GM12878 (cell line): ENCODE data around the gene ANAPC7. TPM values are rescaled to one million over a fixed set of nuclear protein-coding genes. Genes with fewer than 3 reads are reported as not detected.

Source experiments
- BCLAF1 ChIP-seq: fragments of 450-650 bp; IDR thresholded peaks from 2 replicates; pipeline ENCODE4 v1.6.1; 2017; ENCODE audit warnings: antibody characterized with exemption, mild to moderate bottlenecking, moderate library complexity
- CREM ChIP-seq: IDR thresholded peaks from 2 replicates; pipeline ENCODE4 v1.6.1; 2014; ENCODE audit warnings: antibody characterized with exemption, low read depth
- CUX1 ChIP-seq: IDR thresholded peaks from 2 replicates; pipeline ENCODE4 v1.6.1; 2012; ENCODE audit warnings: improper control_type of control experiment, low read depth, low read length; ENCODE audit not compliant: insufficient replicate concordance
- EED ChIP-seq: sonication (generic); IDR thresholded peaks from 2 replicates; pipeline ENCODE4 v1.6.1; 2016; ENCODE audit warnings: antibody characterized with exemption, low read depth
- FOXK2 ChIP-seq: fragments of 450-650 bp; IDR thresholded peaks from 2 replicates; pipeline ENCODE4 v1.6.1; 2017; ENCODE audit warnings: mild to moderate bottlenecking, moderate library complexity
- NR2F1 ChIP-seq: fragments of 450-650 bp; conservative IDR thresholded peaks from 2 replicates; pipeline ENCODE4 v1.6.1; 2017; ENCODE audit warnings: mild to moderate bottlenecking
- RAD21 ChIP-seq: IDR thresholded peaks from 2 replicates; pipeline ENCODE4 v1.6.1; 2011; ENCODE audit warnings: mild to moderate bottlenecking, low read depth, low read length, moderate library complexity; ENCODE audit not compliant: insufficient read depth
- RB1 ChIP-seq: fragments of 450-650 bp; formaldehyde crosslinking; IDR thresholded peaks from 2 replicates; pipeline ENCODE4 v1.6.1; 2017; ENCODE audit warnings: mild to moderate bottlenecking, borderline replicate concordance
- SMC3 ChIP-seq: IDR thresholded peaks from 2 replicates; pipeline ENCODE4 v1.6.1; 2011; ENCODE audit warnings: low read length, improper control_type of control experiment, borderline replicate concordance
- SREBF2 ChIP-seq: IDR thresholded peaks from 2 replicates; pipeline ENCODE4 v1.6.1; 2012; ENCODE audit warnings: mild to moderate bottlenecking, low read length
- SRF ChIP-seq, 2 experiments: IDR thresholded peaks; 2 replicates each; pipeline ENCODE4 v1.6.1; 2011; ENCODE audit warnings: low read depth in 2 of 2, low read length in 2 of 2, mild to moderate bottlenecking in 1 of 2, moderate library complexity in 1 of 2
- TCF12 ChIP-seq: IDR thresholded peaks from 2 replicates; pipeline ENCODE4 v1.6.1; 2011; ENCODE audit warnings: low read depth, mild to moderate bottlenecking, low read length
- TCF7 ChIP-seq: IDR thresholded peaks from 2 replicates; pipeline ENCODE4 v1.6.1; 2014; ENCODE audit warnings: antibody characterized with exemption, borderline replicate concordance
- WRNIP1 ChIP-seq: IDR thresholded peaks from 2 replicates; pipeline ENCODE4 v1.6.1; 2011; ENCODE audit warnings: low read depth, low read length, improper control_type of control experiment, borderline replicate concordance
- YY1 ChIP-seq: IDR thresholded peaks from 2 replicates; pipeline ENCODE4 v1.6.1; 2011; ENCODE audit warnings: low read depth, mild to moderate bottlenecking, low read length
- ZBED1 ChIP-seq: IDR thresholded peaks from 2 replicates; pipeline ENCODE4 v1.6.1; 2016; ENCODE audit warnings: borderline replicate concordance
- ZNF217 ChIP-seq: fragments of 450-650 bp; IDR thresholded peaks from 2 replicates; pipeline ENCODE4 v1.6.1; 2017; ENCODE audit warnings: antibody characterized with exemption, mild to moderate bottlenecking
- ZNF384 ChIP-seq: IDR thresholded peaks from 2 replicates; pipeline ENCODE4 v1.6.1; 2012; ENCODE audit warnings: low read depth, mild to moderate bottlenecking, low read length, improper control_type of control experiment, borderline replicate concordance
- polyA plus RNA-seq, 11 experiments: library from polyadenylated mRNA; depleted of rRNA in 4 of 11; unstranded in 6 of 11; stranded (reverse) in 5 of 11; fragments of >200 nt; fragmentation: Nextera tagmentation in 4 of 11; fragmentation: Illumina TruSeq in 1 of 11; extraction: Ambion mirVana in 4 of 11; extraction: Trizol in 1 of 11; gene quantifications; 1 replicate in 1 of 11; 2 replicates in 10 of 11; pipeline versions ENCODE4 v1.2.1 to v1.2.3, GENCODE V29; 2011 to 2016; ENCODE audit warnings: inconsistent platforms in 2 of 11, missing spikeins in 2 of 11, low read depth in 1 of 11
- total RNA-seq, 4 experiments: library from RNA; depleted of rRNA in 3 of 4; stranded (reverse); fragments of >200 nt in 3 of 4; fragmentation: Illumina TruSeq in 1 of 4; extraction: Trizol in 1 of 4; gene quantifications; 2 replicates each; pipeline versions ENCODE4 v1.2.1 to v1.2.3, GENCODE V29; 2013 to 2021
- TF ChIP-seq, protein P1 (sequence below): IDR thresholded peaks from 2 replicates; pipeline ENCODE4 v1.6.1; 2012; ENCODE audit warnings: mild to moderate bottlenecking, low read depth, low read length

ANAPC7 gene
- total and polyA plus RNA-seq, 10 of the 15 experiments (the other 5 are each of a cell fraction or from before 2014, with no cell fraction given): 24.5 to 77.9 (median 58.6) TPM

DNA sequence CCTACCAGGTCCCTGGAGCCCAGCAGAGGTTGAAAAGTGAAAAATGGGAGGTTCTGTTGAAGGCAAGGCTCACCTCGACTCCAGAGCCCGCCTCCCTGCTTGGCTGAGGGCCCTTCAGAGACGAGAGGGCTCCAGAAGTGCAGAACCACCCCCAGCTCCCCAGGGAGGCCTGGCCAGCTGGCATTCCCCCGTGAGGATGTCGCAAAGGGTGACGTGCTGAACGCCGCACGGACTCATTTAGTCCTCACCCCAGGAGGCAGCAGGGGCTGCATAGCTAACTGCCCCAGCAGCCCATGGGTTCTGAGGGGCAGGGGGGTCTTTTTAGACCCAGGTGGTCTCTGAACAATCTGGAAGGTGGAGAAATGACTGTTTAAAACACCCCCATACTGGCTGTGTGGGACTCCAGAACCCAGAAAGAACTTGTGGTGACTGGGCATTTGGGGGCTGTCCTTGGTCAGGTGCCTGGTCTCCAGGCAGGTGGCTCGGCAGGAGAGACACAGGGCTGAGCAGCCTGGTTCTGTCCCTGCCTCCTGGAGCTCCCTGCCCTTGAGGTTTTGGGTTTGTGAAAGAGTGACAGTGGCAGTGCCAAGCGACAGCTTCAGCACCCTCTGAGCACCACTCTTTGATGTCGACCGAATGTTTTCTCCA is 32.0 kb downstream of the ANAPC7 start (continued):
- TF ChIP-seq, protein P1, sequence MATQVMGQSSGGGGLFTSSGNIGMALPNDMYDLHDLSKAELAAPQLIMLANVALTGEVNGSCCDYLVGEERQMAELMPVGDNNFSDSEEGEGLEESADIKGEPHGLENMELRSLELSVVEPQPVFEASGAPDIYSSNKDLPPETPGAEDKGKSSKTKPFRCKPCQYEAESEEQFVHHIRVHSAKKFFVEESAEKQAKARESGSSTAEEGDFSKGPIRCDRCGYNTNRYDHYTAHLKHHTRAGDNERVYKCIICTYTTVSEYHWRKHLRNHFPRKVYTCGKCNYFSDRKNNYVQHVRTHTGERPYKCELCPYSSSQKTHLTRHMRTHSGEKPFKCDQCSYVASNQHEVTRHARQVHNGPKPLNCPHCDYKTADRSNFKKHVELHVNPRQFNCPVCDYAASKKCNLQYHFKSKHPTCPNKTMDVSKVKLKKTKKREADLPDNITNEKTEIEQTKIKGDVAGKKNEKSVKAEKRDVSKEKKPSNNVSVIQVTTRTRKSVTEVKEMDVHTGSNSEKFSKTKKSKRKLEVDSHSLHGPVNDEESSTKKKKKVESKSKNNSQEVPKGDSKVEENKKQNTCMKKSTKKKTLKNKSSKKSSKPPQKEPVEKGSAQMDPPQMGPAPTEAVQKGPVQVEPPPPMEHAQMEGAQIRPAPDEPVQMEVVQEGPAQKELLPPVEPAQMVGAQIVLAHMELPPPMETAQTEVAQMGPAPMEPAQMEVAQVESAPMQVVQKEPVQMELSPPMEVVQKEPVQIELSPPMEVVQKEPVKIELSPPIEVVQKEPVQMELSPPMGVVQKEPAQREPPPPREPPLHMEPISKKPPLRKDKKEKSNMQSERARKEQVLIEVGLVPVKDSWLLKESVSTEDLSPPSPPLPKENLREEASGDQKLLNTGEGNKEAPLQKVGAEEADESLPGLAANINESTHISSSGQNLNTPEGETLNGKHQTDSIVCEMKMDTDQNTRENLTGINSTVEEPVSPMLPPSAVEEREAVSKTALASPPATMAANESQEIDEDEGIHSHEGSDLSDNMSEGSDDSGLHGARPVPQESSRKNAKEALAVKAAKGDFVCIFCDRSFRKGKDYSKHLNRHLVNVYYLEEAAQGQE: no peak
- TF ChIP-seq RB1: 0 out of 2 replicates have a peak, but pooled peaks have one; percentile 74
- TF ChIP-seq BCLAF1: no peak
- no peak for TF ChIP-seq ZNF217
- peak; percentile 95 for TF ChIP-seq TCF12
- no peak for TF ChIP-seq ZBED1
- no peak for TF ChIP-seq NR2F1
- no peak for TF ChIP-seq SMC3
- no peak for TF ChIP-seq RAD21
- TF ChIP-seq EED: no peak
- no peak for TF ChIP-seq YY1
- TF ChIP-seq CUX1: no peak
- TF ChIP-seq CREM: peak; percentile 62
- TF ChIP-seq SRF (IDR thresholded peaks at IDR 0.05; ENCODE audit: low read depth in 2 of 2, low read length in 2 of 2): no peak
- no peak for TF ChIP-seq TCF7
- no peak for TF ChIP-seq ZNF384
- TF ChIP-seq SREBF2: no peak
- no peak for TF ChIP-seq WRNIP1
- TF ChIP-seq FOXK2: no peak
